Stimulated activated naive CD4-positive, alpha-beta T cell (primary cell): Measurements from ENCODE around the gene GRXCR1.

ENCODE experiments used
- DNase-seq, 6 experiments: peaks; one replicate each; lab custom pipeline; 2025; lab: John Stamatoyannopoulos, UW

Gene GRXCR1

DNA sequence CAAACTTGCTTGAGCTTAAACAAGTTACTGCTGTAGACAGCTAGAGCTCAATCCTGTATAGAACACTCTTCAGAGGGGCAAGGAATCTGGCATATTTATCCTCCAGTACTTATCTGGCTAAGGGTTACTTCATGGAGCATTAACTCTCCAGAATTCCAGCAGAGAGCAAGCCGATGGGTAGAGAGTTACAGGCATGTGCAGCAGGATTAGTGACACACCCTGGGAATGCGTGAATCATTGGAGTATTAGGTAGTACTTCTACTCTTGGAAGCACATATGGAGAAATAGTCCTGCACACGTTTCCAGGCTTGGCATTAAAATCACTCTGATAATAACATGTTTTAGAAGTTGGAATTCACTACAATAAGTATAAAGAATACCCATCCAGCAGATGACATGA, 35.4 kb downstream of the GRXCR1 start:
- DNase-seq: no peak

DNA sequence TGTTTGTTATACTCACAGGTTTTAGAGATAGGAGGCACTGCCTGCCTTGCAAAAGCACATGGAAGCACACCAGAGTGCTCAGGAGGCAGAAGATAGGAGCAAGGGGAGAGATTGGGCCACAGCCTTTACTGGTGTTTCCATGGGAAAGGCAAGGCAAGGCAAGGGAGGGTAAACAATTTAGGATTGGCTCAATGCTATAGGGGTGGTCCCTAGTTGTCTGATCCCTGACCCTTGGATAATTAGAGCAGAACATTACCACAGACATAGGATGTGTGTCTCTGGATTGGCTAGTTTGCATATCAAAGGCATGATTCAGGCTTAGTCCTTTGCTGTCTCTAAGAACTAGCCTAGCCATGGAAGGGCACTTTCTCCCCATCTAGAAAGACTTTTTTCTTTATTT, 36.1 kb downstream of the GRXCR1 start:
- DNase-seq: no peak

DNA sequence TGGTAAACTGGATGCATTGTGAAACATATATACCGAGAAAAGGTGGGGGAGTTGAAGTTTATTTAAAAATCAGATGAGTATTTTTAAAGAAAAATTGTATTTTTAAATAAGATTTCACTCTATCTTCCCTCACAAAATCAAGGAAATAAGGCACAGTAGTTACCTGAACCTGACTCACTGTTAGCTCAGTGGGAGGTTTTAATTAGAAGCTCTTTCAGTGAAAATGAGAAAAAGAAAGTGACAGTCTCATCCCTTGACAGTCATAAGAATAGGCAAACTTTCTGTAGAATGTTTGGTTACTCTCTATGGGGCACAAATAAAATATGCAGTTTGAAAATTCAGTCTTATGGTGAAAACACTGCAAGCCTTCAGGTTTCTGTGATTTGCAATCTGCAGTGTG, 49.7 kb downstream of the GRXCR1 start:
- no peak for DNase-seq

DNA sequence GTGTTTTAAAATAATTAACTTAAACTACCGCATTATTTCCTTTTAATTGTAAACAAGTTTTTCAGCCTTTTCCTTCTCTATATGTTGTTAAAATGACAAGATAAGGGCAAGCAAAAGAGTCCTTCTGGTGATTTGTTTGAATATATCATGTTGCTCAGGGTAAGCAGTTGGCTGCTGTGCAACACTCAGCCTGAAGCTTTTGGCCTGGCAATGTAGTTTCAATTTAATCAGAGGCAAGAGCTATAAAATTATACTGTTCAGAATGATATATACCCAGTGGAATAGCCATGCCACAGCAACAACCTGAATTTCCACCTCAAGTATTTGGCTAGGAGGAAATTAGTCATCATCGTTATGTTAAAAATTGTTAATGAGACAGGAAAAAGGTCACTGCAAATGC, 53.4 kb downstream of the GRXCR1 start:
- DNase-seq: no peak

DNA sequence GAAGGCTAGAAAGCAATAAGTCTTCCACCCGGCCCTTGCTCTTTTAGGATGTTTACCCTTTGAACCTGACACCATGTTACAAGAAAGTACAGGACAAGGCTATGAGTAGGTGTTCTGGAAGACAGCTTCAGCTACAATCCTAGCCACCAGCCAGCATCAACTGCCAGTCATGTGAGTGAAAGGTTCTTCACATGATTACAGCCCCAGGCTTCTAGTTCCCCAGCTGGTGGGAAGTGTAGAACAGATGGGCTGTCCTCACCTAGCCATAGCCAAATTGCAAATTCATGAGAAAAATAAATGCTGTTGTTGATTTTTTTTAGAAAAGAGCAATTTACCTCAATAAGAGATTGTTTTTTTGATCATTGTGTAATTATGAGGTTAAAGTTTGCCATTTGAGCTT, 60.8 kb downstream of the GRXCR1 start:
- DNase-seq: no peak

DNA sequence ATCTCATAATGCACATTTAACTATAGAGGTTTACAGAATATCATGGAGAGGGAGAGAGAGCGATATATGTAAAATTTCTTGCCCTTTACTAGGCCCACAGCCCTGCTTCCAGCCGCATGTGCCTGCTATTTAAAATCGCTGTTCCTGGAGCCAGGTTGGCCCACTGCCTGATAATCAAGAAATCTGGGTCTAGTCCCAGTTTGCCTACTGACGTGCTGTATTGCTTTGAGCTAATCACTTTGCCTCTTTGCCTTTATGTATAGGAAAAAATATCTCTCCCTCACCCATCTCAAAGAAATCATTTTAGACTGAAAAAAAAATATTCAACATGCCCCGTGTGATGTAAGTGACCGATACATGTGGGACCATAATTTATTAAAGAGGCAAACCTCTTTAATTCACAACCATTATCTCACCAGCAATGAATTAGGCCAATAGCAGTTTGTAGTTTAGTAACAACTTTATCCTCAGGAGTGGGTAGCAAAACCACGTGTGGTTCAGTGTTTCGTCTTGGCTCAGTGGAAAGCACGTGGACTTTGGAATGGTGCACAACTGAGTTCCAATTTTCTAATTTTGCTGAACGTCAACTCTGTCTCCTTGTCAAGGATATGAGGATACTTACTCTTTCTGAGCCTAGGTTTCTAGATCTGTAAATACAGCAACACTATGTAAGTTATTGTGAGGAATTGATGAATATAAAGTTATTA, 62.6 kb downstream of the GRXCR1 start:
- no peak for DNase-seq

DNA sequence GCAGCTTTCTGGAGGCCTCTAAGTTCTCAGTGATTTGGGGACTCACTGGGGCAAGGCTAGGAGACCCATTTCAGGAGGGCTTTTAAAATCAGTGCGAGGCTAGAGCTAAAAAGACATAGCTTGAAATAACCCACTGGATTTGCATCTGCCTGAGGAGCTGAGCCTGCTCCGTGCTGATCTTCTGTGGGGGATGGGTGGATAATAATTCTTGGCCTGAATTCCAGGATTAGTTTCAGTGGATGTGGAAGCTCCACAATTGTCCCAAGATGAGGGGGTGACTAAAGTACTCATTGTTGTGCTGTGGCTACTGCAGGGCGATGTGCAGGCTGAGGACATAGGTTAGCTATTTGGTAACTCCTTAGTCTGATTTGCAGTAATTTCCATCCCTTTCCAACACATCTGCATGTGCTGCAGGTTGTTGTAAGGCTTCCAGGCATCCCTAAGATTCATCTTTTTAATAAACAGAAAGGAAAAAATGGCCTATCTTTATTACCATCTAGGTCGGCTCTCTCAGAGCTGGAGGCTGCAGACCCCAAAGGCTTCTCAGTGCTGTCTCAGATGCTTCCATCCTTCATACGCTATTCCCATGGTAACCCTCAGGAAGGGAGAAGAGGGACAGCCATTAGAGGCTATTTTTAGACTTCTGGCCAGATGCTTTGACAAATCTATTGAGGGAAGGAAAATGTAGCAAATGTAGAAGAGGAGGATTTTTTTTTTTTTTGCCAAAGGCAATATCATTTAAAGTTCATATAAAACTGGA, 63.4 kb downstream of the GRXCR1 start:
- no peak for DNase-seq

DNA sequence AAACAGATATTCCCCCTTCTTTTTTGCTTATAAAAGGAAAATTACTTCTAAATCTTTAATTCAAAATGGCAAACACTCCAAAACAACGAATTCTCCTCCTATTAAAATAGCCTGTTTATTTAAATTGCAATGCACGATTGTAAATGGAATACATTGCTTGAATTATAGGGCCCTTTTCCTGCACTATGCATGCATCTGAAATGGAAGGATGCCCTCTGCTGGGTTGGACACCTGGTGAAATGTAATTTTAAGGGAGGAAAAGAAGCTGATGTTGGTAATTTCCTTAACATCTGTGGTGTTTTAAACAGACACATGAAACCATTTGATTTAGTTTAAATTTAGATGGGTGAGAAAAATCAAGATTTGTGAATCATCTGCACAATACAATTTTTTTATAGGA, 72.8 kb downstream of the GRXCR1 start:
- no peak for DNase-seq

DNA sequence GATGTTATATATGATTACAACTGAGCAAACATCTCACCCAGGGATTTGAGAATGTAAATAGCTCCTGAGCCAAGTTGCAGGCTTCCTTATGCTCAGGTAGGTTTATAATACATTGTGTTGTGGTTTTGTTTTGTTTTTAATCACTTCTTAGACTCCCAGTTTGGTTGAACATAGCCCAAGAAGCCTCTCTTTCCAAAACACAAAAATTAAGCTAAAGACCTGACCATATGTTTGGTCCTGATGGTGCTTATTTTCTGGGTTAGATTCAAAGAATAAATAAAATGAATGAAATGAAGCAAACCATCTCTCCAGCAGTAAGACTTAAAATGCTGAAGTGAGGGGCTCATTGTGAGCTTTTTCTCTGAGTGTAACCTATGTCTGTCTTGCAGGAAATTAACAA, 93.5 kb downstream of the GRXCR1 start:
- no peak for DNase-seq

DNA sequence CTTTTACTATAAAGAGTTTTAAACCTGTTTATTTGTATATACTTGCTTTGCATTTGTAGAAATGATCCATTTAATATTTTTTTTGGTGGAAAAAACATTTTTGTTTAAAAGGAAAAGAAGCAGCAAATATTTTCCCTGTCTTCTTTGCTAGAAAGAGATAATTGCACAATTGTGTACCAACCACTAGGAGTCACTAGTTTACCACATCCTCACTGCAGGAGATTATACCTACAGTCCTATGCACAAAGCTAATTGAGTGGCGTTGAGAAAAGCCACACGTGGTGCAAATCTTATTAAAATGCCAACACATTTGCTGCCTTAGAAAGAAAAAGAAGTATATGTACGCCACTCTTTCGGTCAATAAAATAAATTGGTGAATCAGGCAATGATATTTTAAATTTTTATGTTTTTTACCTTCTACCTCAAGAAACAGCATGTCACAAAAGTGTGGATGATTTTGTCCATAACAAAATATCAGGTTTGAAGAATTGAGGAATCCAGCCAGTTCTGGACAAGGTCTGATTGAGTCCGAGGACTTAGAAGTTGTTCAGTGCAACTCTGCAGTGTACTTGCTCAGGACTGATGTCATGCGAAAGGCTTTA, 102.9 kb downstream of the GRXCR1 start:
- no peak for DNase-seq

DNA sequence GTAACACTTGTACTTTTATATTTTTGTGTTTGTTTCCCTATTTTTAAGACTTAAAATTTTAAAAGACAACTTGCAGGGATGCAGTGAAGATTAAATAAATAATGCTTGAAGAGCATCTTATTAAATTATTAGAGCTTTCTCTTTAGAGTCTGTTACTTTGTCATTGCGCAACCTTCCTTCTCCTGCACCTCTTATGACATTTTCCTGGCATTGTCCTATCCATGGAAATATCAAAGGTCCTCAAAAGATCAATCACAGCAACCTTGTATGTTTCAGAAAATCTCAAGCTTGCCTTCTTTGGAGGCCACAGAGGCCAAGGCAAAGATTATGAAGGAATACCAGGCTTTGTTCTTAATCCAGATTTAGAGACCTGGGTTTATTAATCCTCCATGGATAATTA, 116.3 kb downstream of the GRXCR1 start:
- DNase-seq: no peak

DNA sequence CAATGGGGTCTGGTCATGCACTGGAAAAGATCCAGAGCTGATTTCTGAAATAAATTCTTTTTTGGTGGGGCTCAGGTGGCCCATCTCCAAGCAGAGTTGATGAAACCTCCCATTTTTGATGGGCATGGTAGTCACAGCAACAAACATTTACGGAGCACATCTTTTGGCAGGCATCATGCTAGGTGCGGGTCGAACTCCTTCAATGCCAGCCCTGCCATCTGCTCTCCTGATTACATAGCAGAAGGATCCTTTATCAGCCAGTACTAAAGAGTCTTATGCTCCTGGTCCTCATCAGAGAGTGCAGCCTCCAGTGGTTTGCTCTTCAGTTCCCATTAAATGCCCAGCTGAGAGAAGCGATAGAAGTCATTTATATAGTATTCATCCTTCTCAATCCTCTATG, 121.7 kb downstream of the GRXCR1 start:
- DNase-seq: no peak

DNA sequence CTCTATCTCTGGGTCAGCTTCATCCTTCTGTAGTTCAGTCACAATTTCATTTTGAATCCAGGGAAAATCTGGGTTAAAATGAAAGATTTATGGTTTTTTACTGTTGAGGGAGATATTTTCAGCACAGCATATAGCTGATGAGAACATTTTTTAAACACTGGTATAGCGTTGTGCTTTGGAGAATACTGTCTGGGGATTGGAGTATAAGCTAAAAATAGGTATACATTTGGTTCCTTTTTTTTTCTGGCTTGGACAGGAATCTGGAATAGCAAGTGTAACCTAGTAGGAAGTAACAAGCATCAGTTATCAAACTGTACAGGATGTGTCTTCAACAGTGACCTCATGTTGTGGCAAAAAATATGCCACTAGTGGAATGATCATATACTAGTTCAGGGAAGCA, 149.1 kb downstream of the GRXCR1 start:
- no peak for DNase-seq

DNA sequence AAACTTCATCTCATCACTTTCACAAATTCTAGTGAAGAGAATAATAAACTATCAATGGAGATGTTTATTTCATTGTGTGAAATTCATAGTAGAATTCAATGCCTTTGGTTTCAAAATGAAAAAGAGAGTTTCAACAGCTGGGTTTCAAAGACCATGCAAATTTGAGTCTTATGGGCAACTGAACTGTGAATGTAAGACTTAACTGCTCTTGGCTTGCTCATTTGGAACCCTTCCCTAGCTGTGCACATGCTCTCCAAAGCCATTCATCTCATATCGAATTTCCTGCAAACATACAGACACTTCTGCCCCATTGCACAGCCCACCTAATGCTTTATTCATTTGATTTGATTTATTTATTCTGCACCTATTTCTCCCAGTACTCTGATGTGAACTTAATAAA, 154.5 kb downstream of the GRXCR1 start:
- no peak for DNase-seq

DNA sequence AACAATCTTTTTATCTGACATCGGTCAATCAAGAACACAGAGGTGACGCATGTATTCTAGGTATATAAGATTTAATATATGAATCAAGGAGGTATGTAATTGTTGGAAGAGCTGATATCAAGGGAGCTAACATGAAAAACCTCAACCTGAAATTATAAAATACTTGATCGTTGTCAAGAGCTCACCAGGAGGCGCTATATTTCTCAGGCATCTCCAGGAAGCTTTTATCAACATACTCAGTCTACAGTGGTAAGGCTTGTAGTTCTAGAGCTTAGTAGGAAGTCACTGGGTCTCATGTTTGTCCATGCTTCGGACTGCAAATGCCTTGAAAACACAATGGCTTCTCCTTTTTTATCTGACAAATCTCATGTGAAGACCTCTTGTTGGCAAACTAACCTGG, 156.1 kb downstream of the GRXCR1 start:
- no peak for DNase-seq

DNA sequence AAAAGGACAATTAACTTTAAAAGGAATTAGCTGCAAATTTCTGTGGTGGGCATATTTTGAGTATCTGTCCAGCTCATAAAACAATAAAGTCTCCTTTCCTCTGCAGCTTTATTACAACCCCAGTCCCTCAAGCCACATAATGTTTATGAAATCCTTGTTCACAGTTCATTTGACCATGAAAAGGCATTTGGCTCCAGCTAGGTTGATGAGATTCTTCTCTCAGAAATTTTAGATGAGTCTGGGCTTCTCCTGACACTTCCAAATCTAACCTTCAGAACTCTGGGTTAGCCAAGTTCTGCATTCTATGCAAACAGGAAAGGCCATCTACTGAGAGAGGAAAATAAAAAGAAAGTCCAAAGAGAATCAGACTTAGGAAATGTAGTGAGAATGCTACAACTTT, 156.8 kb downstream of the GRXCR1 start:
- DNase-seq: no peak

DNA sequence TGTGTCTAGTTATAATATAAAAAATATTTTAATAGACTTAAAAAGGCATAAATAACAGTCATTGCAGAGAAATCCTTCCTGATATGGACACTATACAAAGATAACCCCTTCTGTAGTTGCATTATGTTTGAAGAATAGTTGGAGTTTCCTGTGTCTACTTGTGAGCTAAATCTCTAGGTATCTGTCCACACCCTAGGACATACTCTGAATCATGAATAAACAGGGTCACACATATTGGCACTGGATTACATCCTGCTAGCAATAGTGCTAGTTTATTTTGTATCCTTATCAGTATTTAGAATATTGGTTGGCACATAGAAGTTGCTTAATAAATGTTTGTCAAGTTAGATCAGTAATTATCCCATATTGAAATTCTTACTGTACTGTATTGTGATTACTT, 173.9 kb downstream of the GRXCR1 start:
- no peak for DNase-seq

DNA sequence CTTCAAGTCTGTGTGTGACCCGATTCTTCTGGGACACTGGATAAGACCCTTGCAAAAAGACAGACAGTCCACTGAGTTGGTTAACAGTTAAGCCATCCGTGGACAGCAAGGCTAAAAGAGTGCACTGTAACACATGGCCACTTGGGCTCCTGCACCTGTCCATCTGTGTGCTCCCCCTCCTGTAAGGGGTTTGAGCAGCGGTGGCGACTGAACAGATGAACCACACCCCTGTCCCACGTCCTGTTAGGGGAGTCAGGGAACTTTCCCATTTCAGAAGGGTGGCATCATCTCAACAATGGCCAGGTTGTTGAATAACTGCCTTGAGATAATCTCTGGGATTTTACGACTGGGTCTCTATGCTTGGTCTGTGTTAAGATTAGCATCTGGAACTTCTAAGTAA, 178.6 kb downstream of the GRXCR1 start:
- no peak for DNase-seq
